Heart right ventricle (tissue), 16 donors: ENCODE results near the gene MUC4. TPM values are rescaled to one million over a fixed set of nuclear protein-coding genes. Genes with fewer than 3 reads are reported as not detected.

Source experiments
- ATAC-seq, 8 donors: fragments of 200-7000 bp; cut with Tn5 transposase; one replicate each; pipeline ENCODE4 v1.9.1; 2020; ENCODE audit warnings: mild to moderate bottlenecking in 8 of 8, moderate library complexity in 8 of 8, moderate number of reproducible peaks in 1 of 8
- DNase-seq, 2 donors: peaks; one replicate each; pipeline ENCODE4 v3.0.0-alpha.2; 2020
- H3K27ac ChIP-seq, 10 donors: fragments of 200-600 bp; sonication (generic) in 2 of 10; one replicate each; pipeline versions ENCODE4 v1.5.0 to v1.8.0; 2020 to 2022; ENCODE audit warnings: mild to moderate bottlenecking in 3 of 10
- H3K27me3 ChIP-seq, 7 donors: fragments of 200-600 bp; one replicate each; pipeline ENCODE4 v1.8.0; 2021 to 2022; ENCODE audit warnings: mild to moderate bottlenecking in 2 of 7
- H3K36me3 ChIP-seq, 9 donors: fragments of 200-600 bp; sonication (generic) in 1 of 9; one replicate each; pipeline versions ENCODE4 v1.5.0 to v1.8.0; 2020 to 2022; ENCODE audit warnings: mild to moderate bottlenecking in 2 of 9
- H3K4me1 ChIP-seq, 9 donors: fragments of 200-600 bp; sonication (generic) in 1 of 9; one replicate each; pipeline versions ENCODE4 v1.5.0 to v1.8.0; 2020 to 2022; ENCODE audit warnings: mild to moderate bottlenecking in 4 of 9
- H3K4me3 ChIP-seq, 10 donors: fragments of 200-600 bp; sonication (generic) in 2 of 10; one replicate each; pipeline versions ENCODE4 v1.5.0 to v1.8.0; 2020 to 2022; ENCODE audit warnings: mild to moderate bottlenecking in 7 of 10, moderate library complexity in 2 of 10
- H3K9me3 ChIP-seq, 11 donors: fragments of 200-600 bp in 10 of 11; sonication (generic) in 2 of 11; one replicate each; pipeline versions ENCODE4 v1.5.0 to v1.8.0; 2013 to 2022; ENCODE audit warnings: mild to moderate bottlenecking in 2 of 11, control low read depth in 1 of 11, moderate library complexity in 1 of 11
- WGBS, 2 donors: extraction: QIAGEN DNeasy Blood & Tissue Kit; methylation state at CpG; one replicate each; pipeline ENCODE4 v1.1.7; 2013; ENCODE audit warnings: inconsistent platforms in 1 of 2; 5-methylcytosine and 5-hydroxymethylcytosine counted together
- intact Hi-C, 10 donors: fragments of 100-400 bp; cut with DNase I; formaldehyde crosslinking; loops; one replicate each; pipeline versions ENCODE4 v1.11.1 to v1.14.2; 2022
- polyA plus RNA-seq, 2 donors: library from polyadenylated mRNA; stranded (reverse); fragments of 200-250 nt; gene quantifications; one replicate each; pipeline ENCODE4 v1.2.3, GENCODE V29; 2013
- total RNA-seq, 10 donors: library from RNA; stranded (reverse); fragmentation: NEBNext Ultra II Directional in 3 of 10; extraction: Animal tissue kit (Norgen Biotek cat#: 25700) in 3 of 10; gene quantifications; one replicate each; pipeline versions ENCODE4 v1.2.1 to v1.2.4, GENCODE V29; 2021 to 2023
- TF ChIP-seq, protein P1 (sequence below), 9 donors: fragments of 200-600 bp; sonication (generic) in 2 of 9; IDR thresholded peaks; one replicate each; pipeline versions ENCODE4 v1.5.0 to v1.8.0; 2021 to 2022; ENCODE audit warnings: antibody characterized with exemption in 9 of 9, mild to moderate bottlenecking in 5 of 9, moderate library complexity in 1 of 9
- donor health status: Arrhythmogenic right ventricular cardiomyopathy.
- donor health status: ischemic (EF 13 %, LVEDD 7.1; RV severe dilation, severe dysfunction).
- donor health status: healthy with polysubstance abuse.
- donor health status: DM: no; HTN: yes; CAD: no.
- donor health status: DM: no; HTN: no; CAD: no.
- donor health status: ischemic (EF 25% LVEDD 6.9; RV normal size, moderate dysfunction).
- donor health status: ischemic (EF 25% LVEDD 5.7; RV mildly dilated, moderate dysfunction).
- donor health status: healthy.
- donor health status: DM: yes; HTN: yes; CAD: no.
- donor health status: Ischemic cardiomyopathy.
- donor health status: ischemic (EF 35%, LVEDD 5.7; RV mildly dilated, moderate dysfunction).
- donor health status: nonischemic (EF 11% LVEDD 7.7; RV severe dilation, severe dysfunction).
- donor health status: DM: yes; HTN: yes; CAD: no.
- donor health status: PGD.
- donor health status: ischemic (EF 29% LVEDD 5.4; RV normal size, mild dysfunction).
- donor health status: nonischemic (EF 23%, LVEDD 6.1; RV moderate dilation, normal function).

Gene MUC4
- total and polyA plus RNA-seq, 12 donors = 0.01 TPM; not detected in 11

- Histone ChIP-seq H3K4me1 (peaks cover 0 to 3% (median 0%) of the 10 kb centered on the region in 9 donors), H3K4me3 (no peak overlapping the region), H3K36me3 (no peaks in the 10 kb centered on the region), H3K27me3 (peaks cover 0 to 24% (median 12%) of the 10 kb centered on the region in 7 donors), H3K9me3 (no peaks in the 10 kb centered on the region), H3K27ac (no peak overlapping the region)
- TF ChIP-seq, protein P1, sequence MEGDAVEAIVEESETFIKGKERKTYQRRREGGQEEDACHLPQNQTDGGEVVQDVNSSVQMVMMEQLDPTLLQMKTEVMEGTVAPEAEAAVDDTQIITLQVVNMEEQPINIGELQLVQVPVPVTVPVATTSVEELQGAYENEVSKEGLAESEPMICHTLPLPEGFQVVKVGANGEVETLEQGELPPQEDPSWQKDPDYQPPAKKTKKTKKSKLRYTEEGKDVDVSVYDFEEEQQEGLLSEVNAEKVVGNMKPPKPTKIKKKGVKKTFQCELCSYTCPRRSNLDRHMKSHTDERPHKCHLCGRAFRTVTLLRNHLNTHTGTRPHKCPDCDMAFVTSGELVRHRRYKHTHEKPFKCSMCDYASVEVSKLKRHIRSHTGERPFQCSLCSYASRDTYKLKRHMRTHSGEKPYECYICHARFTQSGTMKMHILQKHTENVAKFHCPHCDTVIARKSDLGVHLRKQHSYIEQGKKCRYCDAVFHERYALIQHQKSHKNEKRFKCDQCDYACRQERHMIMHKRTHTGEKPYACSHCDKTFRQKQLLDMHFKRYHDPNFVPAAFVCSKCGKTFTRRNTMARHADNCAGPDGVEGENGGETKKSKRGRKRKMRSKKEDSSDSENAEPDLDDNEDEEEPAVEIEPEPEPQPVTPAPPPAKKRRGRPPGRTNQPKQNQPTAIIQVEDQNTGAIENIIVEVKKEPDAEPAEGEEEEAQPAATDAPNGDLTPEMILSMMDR (IDR thresholded peaks at IDR 0.05) = no peak
- WGBS, 2 donors = 44 to 49% methylated on average over 19 of the region's 19 CpGs
- DNase-seq (no peak), ATAC-seq (peak in 2 of 8 donors; percentile 31 to 34)
- intact Hi-C loops = no loop called here
Measured at GRCh38 chr3:195839260-195840010, 27.7 kb upstream of the MUC4 start.

- ATAC-seq (no peak), DNase-seq (no peak)
- Histone ChIP-seq H3K9me3 (no peaks in the 10 kb centered on the region), H3K4me1 (peaks cover 0 to 3% (median 0%) of the 10 kb centered on the region in 9 donors), H3K27me3 (peaks cover 0 to 24% (median 14%) of the 10 kb centered on the region in 7 donors), H3K36me3 (no peaks in the 10 kb centered on the region), H3K4me3 (no peak overlapping the region), H3K27ac (no peak overlapping the region)
- intact Hi-C loops = no loop called here
- WGBS, 2 donors = 72 to 75% methylated on average over 5 of the region's 5 CpGs
- TF ChIP-seq, protein P1 (IDR thresholded peaks at IDR 0.05) = no peak
Measured at GRCh38 chr3:195838714-195839113, 27.0 kb upstream of the MUC4 start.

GRCh38 chr3:195836476-195837135 is 24.9 kb upstream of the MUC4 start:
- ATAC-seq (no peak), DNase-seq (no peak)
- intact Hi-C loops = no loop called here
- TF ChIP-seq, protein P1 (IDR thresholded peaks at IDR 0.05) = no peak
- H3K4me1 ChIP-seq = peaks cover 0 to 3% (median 0%) of the 10 kb centered on the region in 9 donors
- H3K27me3 ChIP-seq = peaks cover 0 to 28% (median 14%) of the 10 kb centered on the region in 7 donors
- no peaks in the 10 kb centered on the region for H3K9me3 ChIP-seq
- H3K36me3 ChIP-seq = no peaks in the 10 kb centered on the region
- H3K4me3 ChIP-seq = no peak overlapping the region
- H3K27ac ChIP-seq = no peak overlapping the region
- WGBS, 2 donors = 77 to 84% methylated on average over 14 of the region's 14 CpGs

GRCh38 chr3:195835791-195836190 is 24.1 kb upstream of the MUC4 start:
- DNase-seq (no peak), ATAC-seq (peak in 1 of 8 donors; percentile 19)
- H3K36me3 ChIP-seq = no peaks in the 10 kb centered on the region
- no peaks in the 10 kb centered on the region for H3K9me3 ChIP-seq
- no peak overlapping the region for H3K4me3 ChIP-seq
- 82 to 86% methylated on average over 14 of the region's 14 CpGs for WGBS, 2 donors
- peaks cover 0 to 28% (median 14%) of the 10 kb centered on the region in 7 donors for H3K27me3 ChIP-seq
- H3K4me1 ChIP-seq = peaks cover 0 to 3% (median 0%) of the 10 kb centered on the region in 9 donors
- no peak overlapping the region for H3K27ac ChIP-seq
- intact Hi-C loops = no loop called here
- TF ChIP-seq, protein P1 (IDR thresholded peaks at IDR 0.05) = no peak
